Medulla oblongata (tissue), 1 donor: ENCODE results near the gene ATP1A2.
A peak's percentile ranks its signal among the peaks of the same experiment; 100 is the strongest.

Experiments
- DNase-seq: peaks from one replicate; pipeline ENCODE4 v3.0.0-alpha.2; 2015; ENCODE audit errors: extremely low spot score

The ATP1A2 gene

DNA sequence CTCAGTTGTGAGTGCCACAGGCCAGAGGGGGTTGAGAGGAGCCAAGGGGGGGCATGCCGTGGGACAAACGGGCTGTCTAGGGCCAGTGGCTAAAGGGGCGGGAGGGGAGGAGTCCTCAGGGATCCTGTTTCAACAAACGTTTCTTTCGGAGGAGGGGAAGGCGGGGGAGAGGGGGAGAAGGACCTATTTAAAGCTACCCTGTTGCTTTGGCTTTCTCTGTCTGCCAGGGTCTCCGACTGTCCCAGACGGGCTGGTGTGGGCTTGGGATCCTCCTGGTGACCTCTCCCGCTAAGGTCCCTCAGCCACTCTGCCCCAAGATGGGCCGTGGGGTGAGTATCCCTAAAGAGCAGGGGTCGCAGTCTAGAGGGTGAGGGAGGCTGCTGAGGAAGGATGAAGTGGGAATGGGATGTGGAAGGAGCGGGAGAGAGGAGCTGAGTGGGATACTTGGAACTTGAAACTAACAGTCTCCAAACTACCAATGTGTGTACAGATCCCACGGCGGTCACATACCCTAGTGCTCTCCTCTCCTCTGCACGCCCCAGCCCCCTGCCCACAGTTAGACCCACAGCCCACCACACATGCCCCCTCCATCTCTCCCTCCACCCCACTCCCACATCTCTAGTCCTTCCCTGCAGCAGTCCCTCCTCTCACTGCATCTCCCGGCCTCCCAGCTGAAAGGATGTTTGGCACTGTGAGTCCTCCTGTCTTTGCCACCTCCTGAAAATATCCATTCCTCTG is at the start of gene ATP1A2:
TSS of gene ATP1A2 (plus strand) at position 215 of the 738 bp plus-strand sequence. CDS start at position 318, 103 bp downstream.
- DNase-seq: peak; percentile 66

DNA sequence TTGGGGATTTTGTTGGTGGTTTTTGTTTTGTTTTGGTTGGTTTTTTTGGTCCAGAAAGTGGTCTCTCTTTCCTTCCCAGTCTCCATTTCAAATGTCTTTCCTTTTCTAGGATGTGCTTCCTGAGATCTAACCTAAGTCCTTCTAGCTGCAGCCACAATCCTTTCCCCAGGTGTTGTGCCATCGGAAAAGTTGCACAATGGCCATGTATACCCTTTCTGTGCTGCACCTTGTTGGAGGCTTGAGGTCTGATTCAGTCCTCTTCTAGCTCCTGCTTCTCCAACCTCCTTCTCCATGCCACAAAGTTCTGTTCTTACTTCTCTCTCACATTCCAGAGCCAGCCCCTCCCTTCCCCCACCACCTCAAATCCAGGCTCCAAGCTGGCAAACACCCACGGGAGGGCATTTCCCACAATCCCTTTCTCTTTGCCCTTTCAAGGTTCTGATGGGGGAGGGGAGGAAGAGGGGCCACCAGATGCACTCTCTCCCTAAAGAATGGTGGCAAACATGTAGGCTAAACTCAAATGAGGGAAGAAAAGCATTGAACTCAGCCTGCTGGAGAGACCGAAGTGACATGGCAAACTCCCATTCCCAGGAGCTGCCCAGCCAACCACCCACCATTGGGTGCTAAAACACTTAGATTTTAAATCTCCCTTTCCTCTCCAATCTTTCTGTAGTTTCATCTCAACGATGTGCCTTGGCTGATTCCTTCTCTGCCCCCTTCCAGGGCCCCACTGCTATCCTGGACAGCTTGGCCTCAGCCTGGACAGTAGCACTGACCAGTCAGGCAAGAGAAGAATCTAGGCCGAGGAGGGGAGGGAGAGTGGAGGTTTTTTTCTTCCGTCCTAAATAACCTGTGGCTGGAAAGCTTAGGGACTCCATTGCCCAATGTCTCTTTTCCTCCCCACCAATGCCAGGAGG is 48.5 kb upstream of the ATP1A2 start:
- peak; percentile 45 for DNase-seq

DNA sequence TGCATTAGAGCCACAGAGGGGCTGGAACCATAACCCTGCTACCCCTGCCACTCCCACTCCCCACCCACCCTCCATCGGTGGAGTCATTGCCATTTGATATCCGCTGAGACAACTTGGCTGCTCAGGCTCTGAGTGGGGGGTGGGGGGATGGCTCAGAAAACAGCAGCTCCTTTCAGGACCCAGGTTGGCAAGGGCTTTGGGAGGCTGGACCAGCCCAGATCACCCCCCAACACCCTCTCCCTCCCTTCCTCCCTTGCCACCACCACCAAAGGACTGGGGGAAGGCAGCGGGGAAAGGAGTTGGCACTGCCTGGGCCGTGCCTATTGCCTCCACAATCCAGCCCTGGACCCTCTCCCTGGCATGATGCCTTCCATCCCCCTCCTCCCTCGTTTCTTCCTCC is 47.3 kb upstream of the ATP1A2 start:
- peak; percentile 95 for DNase-seq

DNA sequence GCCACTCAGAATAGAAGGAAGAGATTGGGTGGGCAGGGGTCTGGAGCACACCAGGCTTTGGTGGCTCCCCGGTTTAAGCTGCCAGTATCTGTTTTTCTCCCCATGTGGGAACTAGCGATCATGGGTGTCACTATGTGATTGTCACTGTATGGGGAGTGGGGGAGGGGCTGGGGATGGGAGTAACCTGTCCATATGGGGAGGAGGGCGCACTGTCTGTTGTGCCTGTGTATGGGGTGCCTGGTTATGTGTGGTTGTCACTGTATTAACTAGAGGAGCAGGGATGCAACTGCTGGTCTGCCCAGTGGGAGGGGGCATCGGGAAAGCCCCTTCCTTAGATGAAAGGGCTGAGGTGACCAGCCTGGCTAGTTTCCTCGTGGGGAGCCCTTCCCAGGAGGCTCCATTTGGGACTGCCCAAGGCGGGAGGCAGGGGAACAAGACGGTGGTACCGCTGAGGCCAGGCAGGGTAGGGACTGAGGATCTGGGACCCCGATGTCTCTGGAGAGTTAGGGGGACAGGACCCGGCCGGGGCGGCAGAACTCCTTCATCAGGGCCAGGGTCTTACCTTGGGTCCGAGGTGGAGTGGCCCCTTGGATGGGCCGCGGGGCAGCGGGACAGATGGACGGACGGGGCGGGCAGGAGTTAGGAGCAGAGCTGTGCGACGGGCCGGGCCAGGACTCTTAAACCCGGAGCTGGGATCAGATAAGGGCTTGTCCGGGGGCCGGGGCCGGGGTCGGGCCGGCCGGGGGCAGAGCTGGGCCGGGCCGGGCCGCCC is 45.9 kb upstream of the ATP1A2 start, which contains the start of gene KCNJ10:
TSS of gene KCNJ10 (minus strand) at position 701 of the 772 bp plus-strand sequence. CDS start 27,628 bp downstream, outside the sequence.
- DNase-seq: no peak

DNA sequence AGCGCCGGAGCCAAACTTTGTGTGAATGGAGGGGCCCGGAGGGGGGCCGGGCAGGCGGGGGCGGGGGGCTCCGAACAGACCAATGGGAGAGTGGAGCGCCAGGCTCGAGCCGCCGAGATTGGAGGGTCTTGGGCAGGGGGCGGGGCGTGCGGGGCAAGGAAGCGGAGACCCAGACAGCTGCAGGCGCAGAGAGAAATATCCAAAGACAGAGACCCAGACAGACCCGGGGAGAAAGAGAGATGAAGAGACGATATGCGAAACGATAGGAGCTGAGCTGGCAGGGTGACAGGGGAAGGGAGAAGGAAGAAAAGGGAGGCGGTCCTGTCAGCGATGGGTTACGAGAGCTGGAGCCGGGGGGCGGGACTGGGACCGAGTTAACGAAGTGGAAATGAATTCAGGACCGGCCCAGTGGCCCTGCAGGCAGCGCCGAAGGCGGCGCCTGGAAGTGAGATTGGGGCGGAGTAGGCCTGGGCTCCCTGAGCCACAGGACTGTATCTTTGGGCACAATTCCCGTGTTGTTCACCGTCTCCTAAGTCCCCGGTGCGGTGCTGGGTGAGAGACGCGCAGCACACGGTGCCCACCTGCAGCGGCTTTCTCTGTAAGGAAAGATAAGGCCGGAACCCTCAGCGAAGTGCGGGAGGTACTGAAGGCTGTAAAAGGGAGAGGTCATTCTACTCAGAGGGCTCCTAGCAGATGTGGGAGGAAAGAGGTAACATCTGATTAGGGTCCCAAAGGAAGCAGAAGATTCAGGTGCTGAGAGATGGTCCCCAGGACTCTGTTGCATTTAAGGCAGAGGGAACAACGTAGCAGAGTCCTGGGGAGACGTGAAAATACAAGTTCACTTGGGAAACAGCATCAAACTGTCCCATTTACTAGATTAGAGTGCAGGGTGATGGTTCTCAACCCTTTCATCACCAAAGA is 45.1 kb upstream of the ATP1A2 start:
- DNase-seq: peak; percentile 95

DNA sequence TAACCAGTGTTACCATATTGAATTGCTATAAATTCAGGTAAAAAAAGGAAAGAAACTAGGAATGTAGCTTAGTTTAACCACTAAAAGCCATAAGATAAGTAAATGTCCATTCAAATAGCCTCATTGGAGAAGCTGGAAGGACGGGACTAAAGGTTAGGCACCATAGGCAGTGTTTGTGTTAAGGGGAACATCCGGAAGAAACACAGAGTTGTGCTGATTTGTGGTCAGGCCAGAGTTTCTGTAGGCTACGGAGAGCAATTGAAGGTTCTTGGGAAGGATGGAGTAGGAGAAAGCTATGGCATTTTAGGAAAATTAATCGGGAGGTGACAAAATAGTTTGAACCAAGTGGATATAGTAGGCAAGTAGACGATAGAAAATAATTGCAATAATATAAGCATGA is 44.3 kb upstream of the ATP1A2 start:
- no peak for DNase-seq

DNA sequence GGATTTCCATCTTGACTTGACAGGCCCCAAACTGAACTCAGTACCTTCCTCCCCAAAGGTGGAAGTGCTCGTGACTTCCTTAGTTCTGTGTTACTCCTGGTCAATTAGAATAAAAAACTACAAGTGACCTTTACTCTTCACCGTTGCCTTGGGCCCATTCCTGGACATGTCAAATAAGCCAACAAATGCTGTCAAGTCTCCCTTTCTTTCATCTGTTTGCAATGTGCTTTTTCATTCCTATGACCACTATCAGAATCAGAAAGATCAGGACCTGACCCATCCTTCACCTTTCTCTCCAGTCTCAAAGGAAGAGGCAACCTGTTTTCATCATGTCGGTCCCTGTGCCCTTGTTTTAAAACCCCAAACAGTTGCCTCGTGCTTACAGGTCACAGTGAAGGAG is 40.7 kb upstream of the ATP1A2 start:
- DNase-seq: no peak

DNA sequence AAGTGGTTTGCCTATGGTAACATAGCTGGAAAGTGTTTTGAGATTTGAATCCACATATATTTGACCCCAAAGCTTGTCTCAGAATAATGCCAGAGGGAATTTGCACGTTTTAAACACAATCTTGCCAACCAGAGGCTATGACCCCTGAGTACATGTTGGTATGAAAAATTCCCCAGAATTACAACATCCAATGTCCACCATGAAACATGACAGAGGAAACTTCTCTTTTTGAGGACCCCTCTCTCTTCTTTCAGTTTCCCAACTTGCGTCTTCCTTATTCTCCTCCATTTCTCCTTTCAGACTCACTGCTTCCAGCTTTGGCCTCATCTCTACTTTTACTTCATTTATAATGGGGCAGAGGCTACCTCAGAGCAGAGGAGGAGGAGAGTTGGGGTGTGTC is 39.7 kb upstream of the ATP1A2 start:
- DNase-seq: no peak

DNA sequence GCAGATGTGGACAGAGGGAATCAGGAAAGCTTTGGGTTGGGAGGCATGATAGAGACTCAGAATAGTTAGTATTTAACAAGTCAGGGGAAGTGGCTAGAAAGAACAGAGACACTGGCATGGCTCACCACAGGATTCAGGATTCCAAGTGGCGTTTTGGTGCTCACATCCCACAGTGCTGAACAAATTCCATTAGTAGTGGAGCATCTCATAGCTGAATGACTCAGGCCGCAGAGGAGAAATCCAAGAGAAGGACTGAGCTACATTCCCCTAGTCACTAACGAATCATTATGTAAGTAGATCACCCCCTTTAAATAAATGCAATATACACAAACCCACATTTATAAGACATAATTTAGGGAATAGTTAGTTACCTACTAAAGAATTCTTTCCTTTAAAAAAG is 39.3 kb upstream of the ATP1A2 start:
- DNase-seq: no peak

DNA sequence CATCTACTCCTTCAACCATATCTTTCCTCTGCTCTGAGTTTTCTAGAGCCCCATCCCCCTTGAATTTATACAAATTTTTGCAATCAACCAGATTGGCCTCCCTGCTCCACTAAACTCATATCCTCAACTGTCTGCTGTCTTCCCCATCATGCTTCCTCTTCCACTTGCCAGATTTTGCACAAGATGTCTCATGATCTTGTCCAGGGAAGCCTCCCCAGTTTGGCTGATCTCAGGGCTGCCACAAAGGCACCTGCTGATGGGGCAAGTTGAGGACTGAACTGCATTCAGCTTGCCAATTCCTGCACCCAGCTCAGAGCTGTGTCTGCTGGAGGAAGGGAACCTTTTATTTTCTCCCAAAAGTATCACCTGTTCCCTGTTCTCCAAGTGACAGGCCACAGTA is 38.1 kb upstream of the ATP1A2 start:
- DNase-seq: peak; percentile 24

DNA sequence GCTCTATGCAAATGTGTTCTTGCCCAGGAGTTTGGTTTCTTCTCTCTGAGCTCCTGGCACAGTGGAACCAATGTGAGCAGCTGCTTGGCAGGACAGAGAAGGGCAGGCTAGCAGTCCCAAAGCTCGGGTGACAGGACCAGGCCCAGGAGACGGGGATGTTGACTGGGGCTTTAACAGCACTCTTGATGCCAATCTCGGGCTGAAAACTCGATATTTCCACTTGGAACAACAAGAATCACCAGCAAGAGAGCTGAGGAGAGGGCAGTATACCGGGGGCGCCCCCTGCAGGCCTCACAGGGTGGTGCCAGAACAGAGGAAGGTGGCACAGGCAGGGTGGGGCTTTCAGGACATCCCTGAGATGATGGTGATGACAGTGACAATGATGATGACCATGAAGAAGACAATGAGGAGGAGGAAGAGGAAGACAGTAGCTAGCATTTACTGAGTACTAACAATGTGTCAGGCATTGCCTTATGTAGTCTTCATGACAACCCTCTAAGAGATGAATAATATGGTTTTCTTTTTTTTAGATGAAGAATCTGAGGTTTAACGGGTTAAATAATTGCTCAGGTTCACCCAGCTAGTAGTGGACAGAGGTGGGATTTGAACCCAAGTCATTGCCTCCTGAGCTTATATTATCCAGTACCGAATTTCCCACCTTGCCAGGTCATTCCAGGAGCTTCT is 36.9 kb upstream of the ATP1A2 start:
- DNase-seq: peak; percentile 90

DNA sequence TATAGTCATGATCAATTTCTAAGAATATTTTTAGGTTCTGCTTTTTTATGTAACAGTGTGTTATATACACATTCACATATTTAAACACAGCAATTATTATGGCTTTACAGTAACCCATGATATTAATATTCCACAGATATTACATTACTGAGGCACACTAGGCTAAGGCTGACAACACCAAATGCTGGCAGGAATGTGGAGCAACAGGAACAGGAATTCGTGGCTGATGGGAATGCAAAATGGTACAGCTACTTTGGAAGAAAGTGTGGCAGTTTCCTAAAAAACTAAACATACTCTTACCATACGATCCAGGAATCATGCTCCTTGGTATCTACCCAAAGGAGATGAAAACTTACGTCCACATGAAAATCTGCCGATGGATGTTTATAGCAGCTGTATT is 36.1 kb upstream of the ATP1A2 start:
- no peak for DNase-seq

DNA sequence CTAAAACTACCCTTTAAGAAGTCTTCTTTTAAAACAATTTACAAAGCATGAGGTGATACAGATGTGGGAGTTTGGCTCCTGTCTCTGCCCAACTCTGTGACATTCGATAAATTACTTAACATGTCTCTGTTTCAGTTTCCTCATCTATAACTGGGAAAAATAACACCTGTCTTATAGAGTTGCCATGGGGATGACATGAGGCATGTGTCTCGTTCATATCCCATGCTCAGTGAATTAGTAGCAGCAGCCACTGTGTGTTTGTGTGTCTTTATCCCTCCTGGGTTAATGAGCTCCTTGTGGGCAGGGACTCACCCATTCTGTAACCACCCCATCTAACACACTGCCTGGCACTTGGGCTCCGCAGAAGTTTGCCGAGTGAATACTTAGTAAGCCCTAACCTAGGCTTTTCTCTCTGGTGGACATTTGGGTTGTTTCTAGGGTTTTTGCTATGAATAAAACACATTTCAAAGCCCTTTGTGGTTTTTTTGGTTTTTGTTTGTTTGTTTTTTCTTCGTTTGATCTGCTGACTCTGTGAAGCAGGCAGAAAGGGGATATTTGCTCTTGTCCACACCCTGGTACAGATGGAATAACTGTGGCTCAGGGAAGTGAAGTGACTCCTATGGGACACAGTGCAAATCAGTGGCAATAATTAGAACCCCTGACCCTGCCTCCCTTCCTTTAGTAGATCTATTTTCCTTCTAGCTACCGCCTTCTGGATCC is 35.0 kb upstream of the ATP1A2 start:
- peak; percentile 17 for DNase-seq

DNA sequence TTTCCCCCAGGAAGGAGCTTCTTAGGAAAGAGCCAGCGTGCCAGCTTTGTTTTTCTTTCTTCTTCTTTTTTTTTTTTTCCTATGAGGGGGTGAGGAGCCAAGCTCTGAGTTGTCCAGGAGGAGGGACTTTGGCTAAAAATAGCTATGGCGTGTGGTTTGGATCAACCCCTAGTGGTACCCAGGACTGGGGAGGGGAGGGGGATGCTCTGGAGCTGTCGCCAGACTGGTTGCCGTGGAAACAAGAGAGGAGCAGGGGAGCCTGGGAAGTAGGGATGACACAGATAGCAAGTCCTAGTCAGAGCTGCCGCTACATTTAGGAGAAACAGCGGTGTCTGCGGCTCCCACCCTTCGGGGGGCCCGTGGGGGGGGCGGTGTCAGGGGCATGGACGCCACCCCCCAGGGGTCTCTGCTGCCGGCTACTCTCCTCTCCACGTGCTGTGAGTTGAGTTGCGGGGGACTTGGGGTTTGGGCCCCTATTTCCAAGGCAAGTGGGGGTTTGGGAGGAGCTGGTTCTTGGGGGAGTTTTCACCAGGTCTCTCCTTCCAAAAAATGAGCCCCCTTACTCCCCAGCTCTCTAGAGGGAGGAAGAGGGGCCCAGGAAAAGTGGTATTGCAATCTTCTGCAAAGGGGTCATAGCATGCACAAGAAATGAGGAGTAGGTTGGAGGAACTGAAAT is 34.2 kb upstream of the ATP1A2 start, which contains the start of gene KCNJ9:
TSS of gene KCNJ9 (plus strand) at position 278 of the 676 bp plus-strand sequence. CDS start 2,493 bp downstream, outside the sequence.
- DNase-seq: peak; percentile 86

DNA sequence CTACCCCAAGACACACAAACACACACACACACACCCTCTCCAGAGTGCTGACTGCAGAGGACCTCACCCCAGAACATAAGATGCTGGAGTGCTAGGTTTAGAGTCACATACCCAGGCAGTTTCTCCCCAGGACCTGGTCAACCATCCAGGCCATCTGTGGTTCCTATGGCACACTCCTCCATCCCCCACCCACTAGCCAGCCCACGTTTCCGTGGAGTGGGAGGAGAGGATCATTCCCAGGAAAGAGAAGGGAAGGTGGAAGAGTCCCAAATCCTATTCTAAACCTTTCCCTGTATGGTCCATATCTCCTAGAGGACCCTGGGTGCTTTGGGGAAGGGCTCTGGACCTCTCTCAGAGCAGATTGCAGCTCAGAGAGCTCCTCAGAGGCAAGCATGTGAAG is 33.1 kb upstream of the ATP1A2 start:
- DNase-seq: no peak

DNA sequence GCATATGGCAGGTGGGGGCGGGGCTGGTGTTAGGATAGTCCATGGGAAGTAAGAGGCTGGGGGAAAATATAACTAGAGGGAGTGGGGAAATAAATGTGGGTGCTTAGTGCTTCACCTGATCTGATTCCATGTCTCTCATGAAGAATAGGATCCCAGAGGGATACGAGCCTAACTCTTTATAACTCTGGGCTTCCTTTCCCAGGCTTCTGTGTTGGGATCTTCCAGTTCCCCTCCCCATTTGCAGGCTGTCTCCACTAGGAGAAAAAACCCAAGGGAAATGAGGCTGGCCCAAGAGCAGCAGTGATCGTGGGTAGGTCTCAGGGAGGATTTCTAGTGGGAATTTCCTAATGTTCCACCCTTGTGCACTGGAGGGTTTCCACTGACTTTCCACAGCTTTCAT is 32.6 kb upstream of the ATP1A2 start:
- no peak for DNase-seq

DNA sequence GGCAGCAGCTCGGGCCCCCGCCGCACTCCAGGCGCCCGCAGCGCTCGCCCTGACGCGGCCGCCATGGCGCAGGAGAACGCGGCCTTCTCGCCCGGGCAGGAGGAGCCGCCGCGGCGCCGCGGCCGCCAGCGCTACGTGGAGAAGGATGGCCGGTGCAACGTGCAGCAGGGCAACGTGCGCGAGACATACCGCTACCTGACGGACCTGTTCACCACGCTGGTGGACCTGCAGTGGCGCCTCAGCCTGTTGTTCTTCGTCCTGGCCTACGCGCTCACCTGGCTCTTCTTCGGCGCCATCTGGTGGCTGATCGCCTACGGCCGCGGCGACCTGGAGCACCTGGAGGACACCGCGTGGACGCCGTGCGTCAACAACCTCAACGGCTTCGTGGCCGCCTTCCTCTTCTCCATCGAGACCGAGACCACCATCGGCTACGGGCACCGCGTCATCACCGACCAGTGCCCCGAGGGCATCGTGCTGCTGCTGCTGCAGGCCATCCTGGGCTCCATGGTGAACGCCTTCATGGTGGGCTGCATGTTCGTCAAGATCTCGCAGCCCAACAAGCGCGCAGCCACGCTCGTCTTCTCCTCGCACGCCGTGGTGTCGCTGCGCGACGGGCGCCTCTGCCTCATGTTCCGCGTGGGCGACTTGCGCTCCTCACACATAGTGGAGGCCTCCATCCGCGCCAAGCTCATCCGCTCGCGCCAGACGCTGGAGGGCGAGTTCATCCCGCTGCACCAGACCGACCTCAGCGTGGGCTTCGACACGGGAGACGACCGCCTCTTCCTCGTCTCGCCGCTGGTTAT is 31.4 kb upstream of the ATP1A2 start:
- peak; percentile 21 for DNase-seq

DNA sequence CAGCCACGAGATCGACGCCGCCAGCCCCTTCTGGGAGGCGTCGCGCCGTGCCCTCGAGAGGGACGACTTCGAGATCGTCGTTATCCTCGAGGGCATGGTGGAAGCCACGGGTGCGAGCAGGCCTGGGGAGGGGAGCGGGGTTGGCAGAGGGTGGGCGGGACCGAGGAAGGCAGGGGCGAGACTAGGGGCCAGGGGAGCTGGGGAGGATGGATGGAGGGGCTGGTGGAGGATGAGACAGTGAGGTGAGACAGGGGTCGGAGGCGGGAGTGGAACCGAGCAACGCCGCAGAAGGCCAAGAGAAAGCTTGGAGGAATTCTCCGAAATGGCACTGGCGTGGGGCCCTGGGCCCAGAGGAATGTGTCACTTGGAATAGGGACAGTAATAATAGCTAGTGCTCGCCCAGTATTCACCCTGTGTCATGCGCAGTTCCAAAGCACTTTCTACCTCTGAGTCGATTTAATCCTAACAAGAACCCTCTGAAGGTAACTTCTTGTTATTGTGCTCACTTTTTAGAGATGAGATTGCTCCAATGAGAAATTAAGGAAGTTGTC is 30.7 kb upstream of the ATP1A2 start:
- DNase-seq: no peak
